ENCODE data around the gene GARIN3.

GRCh38 chr5:157177953-157178352 lies 11.9 kb upstream of the GARIN3 start:
- TF ChIP-seq CTCF (IDR thresholded peaks at IDR 0.05) (no peak), POLR2AphosphoS5 (IDR thresholded peaks at IDR 0.05) (no peak), POLR2A (IDR thresholded peaks at IDR 0.05) (no peak)
